ENCODE results near the gene PDE7B. TPM values are rescaled to one million over a fixed set of nuclear protein-coding genes. Genes with fewer than 3 reads are reported as not detected.

PDE7B gene
- total RNA-seq, 2 experiments from 2014 or later = not detected

- H3K9me2 ChIP-seq (ENCODE audit: insufficient read depth, low read length) = no peaks in the 10 kb centered on the region
- H3K79me2 ChIP-seq (ENCODE audit: insufficient read depth, low read depth, low read length) = no peaks in the 10 kb centered on the region
- no peak for DNase-seq (ENCODE audit: low spot score)
- H3K27ac ChIP-seq (ENCODE audit: low read depth, low read length, poor library complexity, severe bottlenecking) = no peak overlapping the region
- intact Hi-C loops (cut with micrococcal nuclease; ENCODE audit: unreplicated experiment) = no loop called here
- no peaks in the 10 kb centered on the region for H3K4me1 ChIP-seq (ENCODE audit: insufficient read depth, low read length, poor library complexity, severe bottlenecking)
- BruUV-seq (replicated peaks) = no TSS peak
- H4K20me1 ChIP-seq (ENCODE audit: insufficient read depth, low read length) = no peaks in the 10 kb centered on the region
- H3K9me3 ChIP-seq (ENCODE audit: low read length) = no peaks in the 10 kb centered on the region
- POLR2A ChIA-PET = no interaction called here
- CTCF ChIA-PET (ENCODE audit: unreplicated experiment) = no interaction called here
- H3K4me2 ChIP-seq (ENCODE audit: low read length) = no peak overlapping the region
- TF ChIP-seq EZH2phosphoT487 (IDR thresholded peaks at IDR 0.05; ENCODE audit: borderline replicate concordance, low read depth, low read length) (no peak), CTCF (conservative IDR thresholded peaks at IDR 0.05; ENCODE audit: low read length) (no peak)
- no peak overlapping the region for H3K4me3 ChIP-seq (ENCODE audit: low read depth, low read length, poor library complexity, severe bottlenecking)
- H3K36me3 ChIP-seq (ENCODE audit: insufficient read depth, low read length) = no peaks in the 10 kb centered on the region
- no peak overlapping the region for H2AFZ ChIP-seq (ENCODE audit: low read length)
Observed at GRCh38 chr6:136173519-136174507, 322.3 kb downstream of the PDE7B start.

- Histone ChIP-seq H3K4me2 (ENCODE audit: low read length) (no peak overlapping the region), H3K27ac (ENCODE audit: low read depth, low read length, poor library complexity, severe bottlenecking) (no peak overlapping the region), H3K4me1 (ENCODE audit: insufficient read depth, low read length, poor library complexity, severe bottlenecking) (no peaks in the 10 kb centered on the region), H3K36me3 (ENCODE audit: insufficient read depth, low read length) (no peaks in the 10 kb centered on the region), H3K79me2 (ENCODE audit: insufficient read depth, low read depth, low read length) (no peaks in the 10 kb centered on the region), H3K9me2 (ENCODE audit: insufficient read depth, low read length) (no peaks in the 10 kb centered on the region), H3K9me3 (ENCODE audit: low read length) (no peaks in the 10 kb centered on the region), H2AFZ (ENCODE audit: low read length) (no peak overlapping the region), H4K20me1 (ENCODE audit: insufficient read depth, low read length) (no peaks in the 10 kb centered on the region), H3K4me3 (ENCODE audit: low read depth, low read length, poor library complexity, severe bottlenecking) (no peak overlapping the region)
- intact Hi-C loops (cut with micrococcal nuclease; ENCODE audit: unreplicated experiment) = no loop called here
- DNase-seq (ENCODE audit: low spot score) = no peak
- TF ChIP-seq CTCF (conservative IDR thresholded peaks at IDR 0.05; ENCODE audit: low read length) (no peak), EZH2phosphoT487 (IDR thresholded peaks at IDR 0.05; ENCODE audit: borderline replicate concordance, low read depth, low read length) (no peak)
- BruUV-seq (replicated peaks) = no TSS peak
- POLR2A ChIA-PET = no interaction called here
- CTCF ChIA-PET (ENCODE audit: unreplicated experiment) = no interaction called here
Observed at GRCh38 chr6:136174510-136174909, 323.0 kb downstream of the PDE7B start.

GRCh38 chr6:136175873-136176272, 324.4 kb downstream of the PDE7B start:
- BruUV-seq (replicated peaks) = no TSS peak
- Histone ChIP-seq H3K36me3 (ENCODE audit: insufficient read depth, low read length) (no peaks in the 10 kb centered on the region), H4K20me1 (ENCODE audit: insufficient read depth, low read length) (no peaks in the 10 kb centered on the region), H3K27ac (ENCODE audit: low read depth, low read length, poor library complexity, severe bottlenecking) (no peak overlapping the region), H3K4me2 (ENCODE audit: low read length) (no peak overlapping the region), H2AFZ (ENCODE audit: low read length) (no peak overlapping the region), H3K4me1 (ENCODE audit: insufficient read depth, low read length, poor library complexity, severe bottlenecking) (no peaks in the 10 kb centered on the region), H3K79me2 (ENCODE audit: insufficient read depth, low read depth, low read length) (no peaks in the 10 kb centered on the region), H3K9me2 (ENCODE audit: insufficient read depth, low read length) (no peaks in the 10 kb centered on the region), H3K4me3 (ENCODE audit: low read depth, low read length, poor library complexity, severe bottlenecking) (no peak overlapping the region), H3K9me3 (ENCODE audit: low read length) (no peaks in the 10 kb centered on the region)
- ChIA-PET POLR2A (no interaction called here), CTCF (ENCODE audit: unreplicated experiment) (no interaction called here)
- intact Hi-C loops (cut with micrococcal nuclease; ENCODE audit: unreplicated experiment) = no loop called here
- no peak for TF ChIP-seq EZH2phosphoT487 (IDR thresholded peaks at IDR 0.05; ENCODE audit: borderline replicate concordance, low read depth, low read length)
- TF ChIP-seq CTCF (conservative IDR thresholded peaks at IDR 0.05; ENCODE audit: low read length) = no peak
- DNase-seq (ENCODE audit: low spot score) = no peak

Measured in OCI-LY7 (cell line).